ENCODE data around the gene LRFN5. TPM values are rescaled to one million over a fixed set of nuclear protein-coding genes. Genes with fewer than 3 reads are reported as not detected.

Gene LRFN5
- total RNA-seq, 1 experiment from 2014 or later, result 15.8 TPM

DNA sequence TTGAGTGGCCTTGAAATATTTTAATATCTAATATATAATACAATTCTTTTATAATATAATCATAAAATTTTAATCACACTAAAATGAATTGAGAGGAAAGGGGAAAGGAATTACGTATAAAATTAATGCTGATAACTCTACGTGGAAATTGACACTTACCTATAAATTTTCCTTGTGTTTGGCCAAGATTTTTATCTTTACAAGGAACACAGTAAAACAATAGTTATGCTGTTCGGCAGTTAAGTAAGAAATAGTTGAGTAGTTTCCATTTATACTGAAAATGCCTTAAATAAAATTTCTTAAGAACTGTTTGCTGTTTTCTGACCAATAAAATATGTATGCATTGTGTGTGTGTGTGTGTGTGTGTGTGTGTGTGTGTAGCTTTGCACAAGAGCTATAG is 294.4 kb downstream of the LRFN5 start:
- DNase-seq (ENCODE audit: low spot score), result no peak
- no peak for ATAC-seq
- Mint-ChIP-seq H3K27ac (no peak overlapping the region), H3K9me3 (no peaks in the 10 kb centered on the region; the same call in 1 of the 2 replicates), H3K4me3 (no peak overlapping the region), H3K36me3 (no peaks in the 10 kb centered on the region), H3K4me1 (no peaks in the 10 kb centered on the region), H3K27me3 (ENCODE audit: low read depth) (no peaks in the 10 kb centered on the region)
- no peak for TF ChIP-seq SP1 (CRISPR knock-in tag; conservative IDR thresholded peaks at IDR 0.05)
- TF ChIP-seq ATF1 (CRISPR knock-in tag; IDR thresholded peaks at IDR 0.05), result no peak
- ChIA-PET POLR2A (no interaction called here), CTCF (no interaction called here)

DNA sequence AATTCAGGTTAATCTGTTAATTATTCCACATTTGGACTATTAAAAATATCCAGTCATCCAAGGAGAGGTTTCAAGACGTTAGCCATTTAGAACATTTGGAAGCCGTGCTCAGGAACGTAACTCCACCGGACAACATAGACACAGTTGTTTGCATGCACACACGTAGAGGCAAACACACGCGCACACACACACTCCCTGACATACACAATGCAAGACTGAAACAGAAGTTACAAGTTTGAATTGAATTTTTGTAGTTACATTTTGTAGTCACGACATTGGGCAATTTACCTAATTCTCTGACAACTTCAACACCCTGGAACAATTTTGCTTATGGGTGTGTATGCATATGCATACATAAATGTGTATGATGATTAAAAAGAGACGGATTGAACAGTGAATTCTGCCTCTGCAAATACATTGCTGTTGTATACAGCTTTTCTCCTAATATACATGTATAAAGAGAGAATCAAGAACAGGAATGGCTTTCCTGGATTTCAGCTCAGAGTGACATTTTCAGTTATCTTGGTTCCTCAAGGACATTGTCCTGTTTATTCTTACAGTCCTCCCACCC is 298.8 kb downstream of the LRFN5 start:
- DNase-seq (ENCODE audit: low spot score), result no peak

More for the DNA sequence above, 298.8 kb downstream of the LRFN5 start:
- ChIA-PET POLR2A (no interaction called here), CTCF (no interaction called here)
- TF ChIP-seq, protein P1, sequence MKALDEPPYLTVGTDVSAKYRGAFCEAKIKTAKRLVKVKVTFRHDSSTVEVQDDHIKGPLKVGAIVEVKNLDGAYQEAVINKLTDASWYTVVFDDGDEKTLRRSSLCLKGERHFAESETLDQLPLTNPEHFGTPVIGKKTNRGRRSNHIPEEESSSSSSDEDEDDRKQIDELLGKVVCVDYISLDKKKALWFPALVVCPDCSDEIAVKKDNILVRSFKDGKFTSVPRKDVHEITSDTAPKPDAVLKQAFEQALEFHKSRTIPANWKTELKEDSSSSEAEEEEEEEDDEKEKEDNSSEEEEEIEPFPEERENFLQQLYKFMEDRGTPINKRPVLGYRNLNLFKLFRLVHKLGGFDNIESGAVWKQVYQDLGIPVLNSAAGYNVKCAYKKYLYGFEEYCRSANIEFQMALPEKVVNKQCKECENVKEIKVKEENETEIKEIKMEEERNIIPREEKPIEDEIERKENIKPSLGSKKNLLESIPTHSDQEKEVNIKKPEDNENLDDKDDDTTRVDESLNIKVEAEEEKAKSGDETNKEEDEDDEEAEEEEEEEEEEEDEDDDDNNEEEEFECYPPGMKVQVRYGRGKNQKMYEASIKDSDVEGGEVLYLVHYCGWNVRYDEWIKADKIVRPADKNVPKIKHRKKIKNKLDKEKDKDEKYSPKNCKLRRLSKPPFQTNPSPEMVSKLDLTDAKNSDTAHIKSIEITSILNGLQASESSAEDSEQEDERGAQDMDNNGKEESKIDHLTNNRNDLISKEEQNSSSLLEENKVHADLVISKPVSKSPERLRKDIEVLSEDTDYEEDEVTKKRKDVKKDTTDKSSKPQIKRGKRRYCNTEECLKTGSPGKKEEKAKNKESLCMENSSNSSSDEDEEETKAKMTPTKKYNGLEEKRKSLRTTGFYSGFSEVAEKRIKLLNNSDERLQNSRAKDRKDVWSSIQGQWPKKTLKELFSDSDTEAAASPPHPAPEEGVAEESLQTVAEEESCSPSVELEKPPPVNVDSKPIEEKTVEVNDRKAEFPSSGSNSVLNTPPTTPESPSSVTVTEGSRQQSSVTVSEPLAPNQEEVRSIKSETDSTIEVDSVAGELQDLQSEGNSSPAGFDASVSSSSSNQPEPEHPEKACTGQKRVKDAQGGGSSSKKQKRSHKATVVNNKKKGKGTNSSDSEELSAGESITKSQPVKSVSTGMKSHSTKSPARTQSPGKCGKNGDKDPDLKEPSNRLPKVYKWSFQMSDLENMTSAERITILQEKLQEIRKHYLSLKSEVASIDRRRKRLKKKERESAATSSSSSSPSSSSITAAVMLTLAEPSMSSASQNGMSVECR (CRISPR knock-in tag; IDR thresholded peaks at IDR 0.05; ENCODE audit: borderline replicate concordance), result no peak
- no peak for TF ChIP-seq FOXP1 (CRISPR knock-in tag; IDR thresholded peaks at IDR 0.05; ENCODE audit: borderline replicate concordance)
- TF ChIP-seq FOXK1 (CRISPR knock-in tag; IDR thresholded peaks at IDR 0.05), result no peak
- no peak for TF ChIP-seq ATF1 (CRISPR knock-in tag; IDR thresholded peaks at IDR 0.05)
- TF ChIP-seq NR1H2 (CRISPR knock-in tag; IDR thresholded peaks at IDR 0.05), result no peak
- TF ChIP-seq ZNF232 (CRISPR knock-in tag; IDR thresholded peaks at IDR 0.05), result no peak
- TF ChIP-seq ZNF281 (CRISPR knock-in tag; IDR thresholded peaks at IDR 0.05), result no peak
- TF ChIP-seq, protein P2, sequence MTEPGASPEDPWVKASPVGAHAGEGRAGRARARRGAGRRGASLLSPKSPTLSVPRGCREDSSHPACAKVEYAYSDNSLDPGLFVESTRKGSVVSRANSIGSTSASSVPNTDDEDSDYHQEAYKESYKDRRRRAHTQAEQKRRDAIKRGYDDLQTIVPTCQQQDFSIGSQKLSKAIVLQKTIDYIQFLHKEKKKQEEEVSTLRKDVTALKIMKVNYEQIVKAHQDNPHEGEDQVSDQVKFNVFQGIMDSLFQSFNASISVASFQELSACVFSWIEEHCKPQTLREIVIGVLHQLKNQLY (CRISPR knock-in tag; IDR thresholded peaks at IDR 0.05), result no peak
- TF ChIP-seq PRRX2 (CRISPR knock-in tag; IDR thresholded peaks at IDR 0.05), result no peak
- no peak for TF ChIP-seq MAX (CRISPR knock-in tag; IDR thresholded peaks at IDR 0.05)
- TF ChIP-seq, protein P3, sequence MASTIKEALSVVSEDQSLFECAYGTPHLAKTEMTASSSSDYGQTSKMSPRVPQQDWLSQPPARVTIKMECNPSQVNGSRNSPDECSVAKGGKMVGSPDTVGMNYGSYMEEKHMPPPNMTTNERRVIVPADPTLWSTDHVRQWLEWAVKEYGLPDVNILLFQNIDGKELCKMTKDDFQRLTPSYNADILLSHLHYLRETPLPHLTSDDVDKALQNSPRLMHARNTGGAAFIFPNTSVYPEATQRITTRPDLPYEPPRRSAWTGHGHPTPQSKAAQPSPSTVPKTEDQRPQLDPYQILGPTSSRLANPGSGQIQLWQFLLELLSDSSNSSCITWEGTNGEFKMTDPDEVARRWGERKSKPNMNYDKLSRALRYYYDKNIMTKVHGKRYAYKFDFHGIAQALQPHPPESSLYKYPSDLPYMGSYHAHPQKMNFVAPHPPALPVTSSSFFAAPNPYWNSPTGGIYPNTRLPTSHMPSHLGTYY (CRISPR knock-in tag; IDR thresholded peaks at IDR 0.05), result no peak
- no peak for TF ChIP-seq TCF7 (CRISPR knock-in tag; IDR thresholded peaks at IDR 0.05; ENCODE audit: low read depth)
- TF ChIP-seq FOXJ3 (CRISPR knock-in tag; IDR thresholded peaks at IDR 0.05; ENCODE audit: borderline replicate concordance), result no peak
- TF ChIP-seq, protein P4, sequence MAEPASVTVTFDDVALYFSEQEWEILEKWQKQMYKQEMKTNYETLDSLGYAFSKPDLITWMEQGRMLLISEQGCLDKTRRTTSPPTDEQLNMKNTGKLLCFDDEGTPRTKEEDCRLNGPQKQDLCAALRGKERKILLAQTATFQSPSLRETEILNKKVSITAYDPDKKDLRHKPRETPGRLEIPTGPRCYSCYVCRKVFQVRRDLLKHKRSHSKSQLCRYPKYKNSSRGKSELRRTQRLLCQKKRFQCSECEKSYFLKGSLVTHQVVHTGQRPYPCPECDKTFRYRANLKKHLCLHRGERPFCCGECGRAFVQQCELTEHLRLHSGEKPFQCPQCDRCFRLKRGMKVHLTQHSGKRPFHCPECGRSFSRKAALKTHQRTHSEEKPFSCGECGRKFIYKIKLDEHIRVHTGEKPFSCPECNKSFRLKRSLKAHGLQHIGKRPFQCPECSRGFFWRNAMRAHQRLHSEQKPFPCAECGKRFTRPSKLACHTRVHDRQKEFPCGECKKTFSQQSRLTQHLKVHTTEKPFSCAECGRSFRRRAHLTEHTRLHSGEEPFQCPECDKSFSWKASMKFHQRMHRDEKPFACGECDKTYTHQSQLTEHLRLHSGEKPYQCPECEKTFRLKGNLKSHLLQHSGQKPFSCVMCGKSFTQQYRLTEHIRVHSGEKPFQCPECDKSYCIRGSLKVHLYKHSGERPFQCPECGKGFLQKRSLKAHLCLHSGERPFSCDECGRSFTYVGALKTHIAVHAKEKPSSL (CRISPR knock-in tag; conservative IDR thresholded peaks at IDR 0.05), result no peak
- no peak for TF ChIP-seq IRF2 (CRISPR knock-in tag; IDR thresholded peaks at IDR 0.05; ENCODE audit: borderline replicate concordance, low read depth)
- TF ChIP-seq PREB (CRISPR knock-in tag; IDR thresholded peaks at IDR 0.05; ENCODE audit: borderline replicate concordance), result no peak
- TF ChIP-seq, protein P5, sequence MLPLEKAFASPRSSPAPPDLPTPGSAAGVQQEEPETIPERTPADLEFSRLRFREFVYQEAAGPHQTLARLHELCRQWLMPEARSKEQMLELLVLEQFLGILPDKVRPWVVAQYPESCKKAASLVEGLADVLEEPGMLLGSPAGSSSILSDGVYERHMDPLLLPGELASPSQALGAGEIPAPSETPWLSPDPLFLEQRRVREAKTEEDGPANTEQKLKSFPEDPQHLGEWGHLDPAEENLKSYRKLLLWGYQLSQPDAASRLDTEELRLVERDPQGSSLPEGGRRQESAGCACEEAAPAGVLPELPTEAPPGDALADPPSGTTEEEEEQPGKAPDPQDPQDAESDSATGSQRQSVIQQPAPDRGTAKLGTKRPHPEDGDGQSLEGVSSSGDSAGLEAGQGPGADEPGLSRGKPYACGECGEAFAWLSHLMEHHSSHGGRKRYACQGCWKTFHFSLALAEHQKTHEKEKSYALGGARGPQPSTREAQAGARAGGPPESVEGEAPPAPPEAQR (CRISPR knock-in tag; IDR thresholded peaks at IDR 0.05), result no peak
- TF ChIP-seq JUN (CRISPR knock-in tag; IDR thresholded peaks at IDR 0.05), result no peak
- H3K27ac Mint-ChIP-seq, result no peak overlapping the region
- no peak for ATAC-seq
- peaks cover 11% of the 10 kb centered on the region for H3K36me3 Mint-ChIP-seq
- H3K4me1 Mint-ChIP-seq, result peaks cover 3% of the 10 kb centered on the region; the same call in 1 of the 2 replicates
- H3K27me3 Mint-ChIP-seq (ENCODE audit: low read depth), result peaks cover 4% of the 10 kb centered on the region
- peaks cover 9% of the 10 kb centered on the region for H3K9me3 Mint-ChIP-seq
- no peak overlapping the region for H3K4me3 Mint-ChIP-seq
